KMS-11 (cell line): ENCODE data around the gene KAZN.

Experiments
- H2AFZ ChIP-seq: fragments of 200-600 bp; sonication (generic); 2 replicates; pipeline ENCODE4 v1.6.1; 2016; ENCODE audit warnings: antibody characterized with exemption, mixed run types, low read depth
- H3K27ac ChIP-seq: fragments of 200-600 bp; sonication (generic); 2 replicates; pipeline ENCODE4 v1.6.1; 2016; ENCODE audit warnings: mild to moderate bottlenecking, mixed run types
- H3K27me3 ChIP-seq: fragments of 200-600 bp; sonication (generic); 2 replicates; pipeline ENCODE4 v1.6.1; 2017; ENCODE audit warnings: mild to moderate bottlenecking, low read depth, mixed run types, moderate library complexity; ENCODE audit not compliant: insufficient read depth
- H3K36me3 ChIP-seq: fragments of 200-600 bp; sonication (generic); 2 replicates; pipeline ENCODE4 v1.6.1; 2017; ENCODE audit warnings: mild to moderate bottlenecking, mixed run types; ENCODE audit not compliant: insufficient read depth
- H3K4me1 ChIP-seq: fragments of 200-600 bp; sonication (generic); 2 replicates; pipeline ENCODE4 v1.6.1; 2016; ENCODE audit warnings: mild to moderate bottlenecking, low read depth, mixed run types; ENCODE audit not compliant: poor library complexity, severe bottlenecking
- H3K4me2 ChIP-seq: fragments of 200-600 bp; sonication (generic); 2 replicates; pipeline ENCODE4 v1.7.0; 2016; ENCODE audit warnings: mild to moderate bottlenecking, mixed run types
- H3K4me3 ChIP-seq: fragments of 200-600 bp; sonication (generic); IDR thresholded peaks from 2 replicates; pipeline ENCODE4 v1.6.1; 2017; ENCODE audit warnings: low read depth, low read length, mixed read lengths; ENCODE audit not compliant: insufficient read depth
- H3K79me2 ChIP-seq: fragments of 200-600 bp; sonication (generic); 2 replicates; pipeline ENCODE4 v1.6.1; 2016; ENCODE audit warnings: low read depth, mixed run types; ENCODE audit not compliant: insufficient read depth
- H3K9ac ChIP-seq: fragments of 200-600 bp; sonication (generic); 2 replicates; pipeline ENCODE4 v1.6.1; 2016; ENCODE audit warnings: mild to moderate bottlenecking, mixed run types
- H4K20me1 ChIP-seq: fragments of 200-600 bp; sonication (generic); 2 replicates; pipeline ENCODE4 v1.6.1; 2016; ENCODE audit warnings: mild to moderate bottlenecking, mixed run types; ENCODE audit not compliant: insufficient read depth
- CTCF ChIP-seq: fragments of 200-600 bp; sonication (generic); conservative IDR thresholded peaks from 2 replicates; pipeline ENCODE4 v1.6.1; 2017; ENCODE audit warnings: low read depth, mild to moderate bottlenecking, antibody characterized with exemption, low read length, moderate library complexity, mixed read lengths

KAZN gene

GRCh38 chr1:14923727-14924452, 325.4 kb downstream of the KAZN start:
- Histone ChIP-seq H2AFZ (no peak overlapping the region; the same call in 1 of the 2 replicates), H3K27ac (no peak overlapping the region), H3K4me3 (no peak overlapping the region), H3K79me2 (no peaks in the 10 kb centered on the region), H3K36me3 (no peaks in the 10 kb centered on the region), H3K4me1 (no peaks in the 10 kb centered on the region), H4K20me1 (no peaks in the 10 kb centered on the region), H3K9ac (no peak overlapping the region), H3K4me2 (no peak overlapping the region), H3K27me3 (peaks cover 25% of the 10 kb centered on the region)
- TF ChIP-seq CTCF: no peak

GRCh38 chr1:14924455-14925331, 326.2 kb downstream of the KAZN start:
- Histone ChIP-seq H3K4me1 (no peaks in the 10 kb centered on the region), H3K79me2 (no peaks in the 10 kb centered on the region), H3K4me3 (no peak overlapping the region), H3K27ac (no peak overlapping the region), H3K27me3 (peaks cover 25% of the 10 kb centered on the region), H3K9ac (no peak overlapping the region), H2AFZ (no peak overlapping the region), H4K20me1 (no peaks in the 10 kb centered on the region), H3K36me3 (no peaks in the 10 kb centered on the region), H3K4me2 (no peak overlapping the region)
- TF ChIP-seq CTCF: no peak

- no peak overlapping the region for H3K4me3 ChIP-seq
- H3K27me3 ChIP-seq: peaks cover 25% of the 10 kb centered on the region
- no peak for TF ChIP-seq CTCF
- H3K4me1 ChIP-seq: no peaks in the 10 kb centered on the region
- H3K36me3 ChIP-seq: no peaks in the 10 kb centered on the region
- H2AFZ ChIP-seq: no peak overlapping the region
- no peak overlapping the region for H3K27ac ChIP-seq
- no peaks in the 10 kb centered on the region for H3K79me2 ChIP-seq
- no peaks in the 10 kb centered on the region for H4K20me1 ChIP-seq
- no peak overlapping the region for H3K4me2 ChIP-seq
- H3K9ac ChIP-seq: no peak overlapping the region
Observed at GRCh38 chr1:14925336-14926136, 327.1 kb downstream of the KAZN start.

- H2AFZ ChIP-seq: no peak overlapping the region
- no peak overlapping the region for H3K9ac ChIP-seq
- no peaks in the 10 kb centered on the region for H3K36me3 ChIP-seq
- H3K27me3 ChIP-seq: peaks cover 25% of the 10 kb centered on the region
- no peak for TF ChIP-seq CTCF
- H3K4me2 ChIP-seq: no peak overlapping the region
- H3K4me3 ChIP-seq: no peak overlapping the region
- no peaks in the 10 kb centered on the region for H4K20me1 ChIP-seq
- H3K27ac ChIP-seq: no peak overlapping the region
- no peaks in the 10 kb centered on the region for H3K79me2 ChIP-seq
- no peaks in the 10 kb centered on the region for H3K4me1 ChIP-seq
Observed at GRCh38 chr1:14926229-14926628, 327.7 kb downstream of the KAZN start.
